Measurements from ENCODE around the gene C6orf62.

DNA sequence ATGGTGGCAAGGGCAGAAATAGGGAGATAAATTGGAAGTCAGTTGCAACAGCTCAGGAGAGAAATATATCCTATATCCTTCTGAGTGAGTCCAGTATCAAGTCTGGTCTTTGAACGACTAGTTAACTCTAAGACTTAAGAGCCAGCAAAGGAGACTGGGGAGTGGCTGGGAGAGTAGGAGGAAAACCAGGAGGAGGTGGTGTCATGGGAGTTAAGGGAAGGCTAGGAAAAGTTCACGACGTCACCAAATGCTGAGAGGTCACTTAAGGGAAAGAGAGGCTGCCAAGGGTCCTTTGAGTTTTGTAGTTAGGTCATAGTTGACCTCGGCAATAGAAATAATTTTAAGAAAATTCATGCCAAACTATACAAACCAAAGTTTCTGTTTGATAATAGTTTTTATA, 27.0 kb downstream of the C6orf62 start:
- TF ChIP-seq GATA2 (IDR thresholded peaks at IDR 0.05; ENCODE audit: low read depth, low read length) (no peak), GATA3 (IDR thresholded peaks at IDR 0.05; ENCODE audit: low read depth, low read length) (no peak)

Measured in SH-SY5Y (cell line).